Astrocyte (in vitro differentiated cells and primary cell): ENCODE results near the gene TMEM14C.

Source experiments
- EZH2 ChIP-seq: IDR thresholded peaks from 2 replicates; pipeline ENCODE4 v1.6.1; 2012; ENCODE audit warnings: mild to moderate bottlenecking, low read length, inconsistent platforms; ENCODE audit not compliant: insufficient read depth
- TF ChIP-seq, protein P1 (sequence below): IDR thresholded peaks from 2 replicates; pipeline ENCODE4 v1.5.1; 2011; ENCODE audit warnings: low read depth, mild to moderate bottlenecking, inconsistent platforms, low read length, moderate library complexity; ENCODE audit not compliant: insufficient read depth

DNA sequence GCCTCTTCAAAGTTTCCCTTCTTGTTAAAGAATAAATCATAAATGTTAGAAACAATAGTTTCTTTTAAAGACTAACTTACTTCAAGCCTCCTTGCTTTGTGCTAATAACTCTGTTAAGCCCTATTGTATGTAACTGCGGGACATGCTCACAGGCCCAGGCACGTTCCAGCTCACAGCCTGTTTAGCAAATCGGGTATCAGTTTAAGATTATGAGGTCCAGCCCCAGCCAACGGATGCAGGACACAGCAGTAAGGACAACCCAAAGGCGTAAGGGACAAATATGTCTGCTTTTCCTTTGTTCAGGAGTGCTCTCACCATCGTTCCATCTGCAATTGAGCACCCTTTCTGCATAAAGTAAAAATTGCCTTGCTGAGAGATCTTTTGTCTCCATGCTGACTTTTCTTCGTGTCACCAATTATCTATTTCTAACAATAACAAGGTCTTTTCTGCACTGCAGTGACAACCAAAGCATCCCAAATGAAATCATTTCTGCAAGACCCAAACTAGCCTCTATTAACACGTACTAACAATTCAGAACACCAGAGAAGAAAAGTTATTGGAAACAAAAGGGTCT is 29.8 kb upstream of the TMEM14C start:
- TF ChIP-seq, protein P1, sequence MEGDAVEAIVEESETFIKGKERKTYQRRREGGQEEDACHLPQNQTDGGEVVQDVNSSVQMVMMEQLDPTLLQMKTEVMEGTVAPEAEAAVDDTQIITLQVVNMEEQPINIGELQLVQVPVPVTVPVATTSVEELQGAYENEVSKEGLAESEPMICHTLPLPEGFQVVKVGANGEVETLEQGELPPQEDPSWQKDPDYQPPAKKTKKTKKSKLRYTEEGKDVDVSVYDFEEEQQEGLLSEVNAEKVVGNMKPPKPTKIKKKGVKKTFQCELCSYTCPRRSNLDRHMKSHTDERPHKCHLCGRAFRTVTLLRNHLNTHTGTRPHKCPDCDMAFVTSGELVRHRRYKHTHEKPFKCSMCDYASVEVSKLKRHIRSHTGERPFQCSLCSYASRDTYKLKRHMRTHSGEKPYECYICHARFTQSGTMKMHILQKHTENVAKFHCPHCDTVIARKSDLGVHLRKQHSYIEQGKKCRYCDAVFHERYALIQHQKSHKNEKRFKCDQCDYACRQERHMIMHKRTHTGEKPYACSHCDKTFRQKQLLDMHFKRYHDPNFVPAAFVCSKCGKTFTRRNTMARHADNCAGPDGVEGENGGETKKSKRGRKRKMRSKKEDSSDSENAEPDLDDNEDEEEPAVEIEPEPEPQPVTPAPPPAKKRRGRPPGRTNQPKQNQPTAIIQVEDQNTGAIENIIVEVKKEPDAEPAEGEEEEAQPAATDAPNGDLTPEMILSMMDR: no peak
- TF ChIP-seq EZH2: no peak
